ENCODE data around the gene COG6. TPM values are rescaled to one million over a fixed set of nuclear protein-coding genes. Genes with fewer than 3 reads are reported as not detected.

COG6 gene
- total and polyA plus RNA-seq, 4 donors, result 4.5 to 10.7 (median 8.0) TPM

DNA sequence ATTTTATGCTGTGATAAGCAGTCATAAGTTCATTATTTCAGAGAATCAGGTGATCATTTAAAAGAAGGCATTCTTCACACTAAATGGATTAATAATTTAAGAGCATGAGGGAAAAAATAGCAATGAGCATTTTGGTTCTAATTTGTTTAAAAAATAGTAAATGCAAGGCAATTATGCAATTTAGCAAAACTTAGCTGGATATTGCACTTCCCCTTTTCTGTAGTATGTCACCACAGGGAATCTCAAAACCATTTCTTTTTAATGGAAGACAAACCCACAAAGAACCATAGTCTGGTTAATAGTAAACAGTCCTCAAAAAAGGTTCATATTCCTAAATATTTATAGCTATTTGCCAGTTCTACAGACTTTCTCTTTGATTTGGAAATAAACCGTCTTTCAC lies 30.2 kb downstream of the COG6 start (continued):
- no peak for TF ChIP-seq REST (IDR thresholded peaks at IDR 0.05)
- TF ChIP-seq SP1 (IDR thresholded peaks at IDR 0.05), result no peak
- TF ChIP-seq RAD21 (IDR thresholded peaks at IDR 0.05), result no peak
- TF ChIP-seq NR2F2 (IDR thresholded peaks at IDR 0.05), result no peak
- TF ChIP-seq, protein P1, sequence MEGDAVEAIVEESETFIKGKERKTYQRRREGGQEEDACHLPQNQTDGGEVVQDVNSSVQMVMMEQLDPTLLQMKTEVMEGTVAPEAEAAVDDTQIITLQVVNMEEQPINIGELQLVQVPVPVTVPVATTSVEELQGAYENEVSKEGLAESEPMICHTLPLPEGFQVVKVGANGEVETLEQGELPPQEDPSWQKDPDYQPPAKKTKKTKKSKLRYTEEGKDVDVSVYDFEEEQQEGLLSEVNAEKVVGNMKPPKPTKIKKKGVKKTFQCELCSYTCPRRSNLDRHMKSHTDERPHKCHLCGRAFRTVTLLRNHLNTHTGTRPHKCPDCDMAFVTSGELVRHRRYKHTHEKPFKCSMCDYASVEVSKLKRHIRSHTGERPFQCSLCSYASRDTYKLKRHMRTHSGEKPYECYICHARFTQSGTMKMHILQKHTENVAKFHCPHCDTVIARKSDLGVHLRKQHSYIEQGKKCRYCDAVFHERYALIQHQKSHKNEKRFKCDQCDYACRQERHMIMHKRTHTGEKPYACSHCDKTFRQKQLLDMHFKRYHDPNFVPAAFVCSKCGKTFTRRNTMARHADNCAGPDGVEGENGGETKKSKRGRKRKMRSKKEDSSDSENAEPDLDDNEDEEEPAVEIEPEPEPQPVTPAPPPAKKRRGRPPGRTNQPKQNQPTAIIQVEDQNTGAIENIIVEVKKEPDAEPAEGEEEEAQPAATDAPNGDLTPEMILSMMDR (IDR thresholded peaks at IDR 0.05; ENCODE audit: low read depth, low read length, missing input control), result no peak

DNA sequence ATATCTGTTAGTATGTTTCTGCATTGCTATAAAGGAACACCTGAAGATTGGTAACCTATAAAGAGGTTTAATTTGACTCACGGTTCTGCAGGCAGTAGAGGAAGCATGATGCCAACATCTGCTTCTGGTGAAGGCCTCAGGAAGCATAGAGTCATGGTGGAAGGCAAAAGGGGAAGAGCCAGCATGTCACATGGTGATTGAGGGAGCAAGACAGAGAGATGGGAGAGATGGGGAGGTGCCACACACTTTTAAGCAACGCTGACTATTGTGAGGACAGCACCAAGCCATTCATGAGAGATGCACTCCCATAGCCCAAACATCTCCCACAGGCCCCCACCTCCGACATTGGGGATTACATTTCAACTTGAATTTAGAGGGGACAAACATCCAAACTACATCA lies 32.8 kb downstream of the COG6 start:
- Histone ChIP-seq H3K9ac (ENCODE audit: low read depth in 1 of 2, low read length in 2 of 2) (no peak overlapping the region), H3K4me1 (ENCODE audit: control insufficient read depth in 4 of 4, insufficient read depth in 4 of 4, low read length in 3 of 4) (no peaks in the 10 kb centered on the region), H3K4me3 (ENCODE audit: low read depth in 1 of 3, low read length in 3 of 3) (no peak overlapping the region), H3K27ac (ENCODE audit: low read depth in 1 of 2, low read length in 2 of 2) (no peak overlapping the region), H3K9me3 (ENCODE audit: control insufficient read depth in 4 of 4, low read length in 3 of 4) (no peaks in the 10 kb centered on the region), H3K36me3 (ENCODE audit: control insufficient read depth in 4 of 4, insufficient read depth in 3 of 4, low read depth in 1 of 4, low read length in 3 of 4) (peaks cover 0 to 8% (median 3%) of the 10 kb centered on the region in 4 donors), H3K27me3 (ENCODE audit: control insufficient read depth in 4 of 4, insufficient read depth in 4 of 4, low read length in 3 of 4) (no peaks in the 10 kb centered on the region)
- TF ChIP-seq, protein P1 (IDR thresholded peaks at IDR 0.05; ENCODE audit: low read depth, low read length, missing input control), result no peak
- TF ChIP-seq GABPA (IDR thresholded peaks at IDR 0.05 in 1 of 2, conservative IDR thresholded peaks at IDR 0.05 in 1 of 2) (no peak), YY1 (IDR thresholded peaks at IDR 0.05) (no peak), HNF4G (IDR thresholded peaks at IDR 0.05) (no peak), EGR1 (IDR thresholded peaks at IDR 0.05; ENCODE audit: low read depth in 2 of 2) (no peak), REST (IDR thresholded peaks at IDR 0.05) (no peak), ZBTB33 (IDR thresholded peaks at IDR 0.05) (no peak), JUND (IDR thresholded peaks at IDR 0.05) (no peak), RAD21 (IDR thresholded peaks at IDR 0.05) (no peak), MAX (IDR thresholded peaks at IDR 0.05) (no peak), SP1 (IDR thresholded peaks at IDR 0.05) (no peak), FOXA1 (IDR thresholded peaks at IDR 0.05) (no peak), RXRA (IDR thresholded peaks at IDR 0.05) (no peak), NR2F2 (IDR thresholded peaks at IDR 0.05) (no peak), FOXA2 (IDR thresholded peaks at IDR 0.05) (no peak), HNF4A (conservative IDR thresholded peaks at IDR 0.05) (no peak), TAF1 (conservative IDR thresholded peaks at IDR 0.05) (no peak)
- TF ChIP-seq, protein P2, sequence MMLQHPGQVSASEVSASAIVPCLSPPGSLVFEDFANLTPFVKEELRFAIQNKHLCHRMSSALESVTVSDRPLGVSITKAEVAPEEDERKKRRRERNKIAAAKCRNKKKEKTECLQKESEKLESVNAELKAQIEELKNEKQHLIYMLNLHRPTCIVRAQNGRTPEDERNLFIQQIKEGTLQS (IDR thresholded peaks at IDR 0.05), result no peak
- no peak for DNase-seq (ENCODE audit: low spot score)
- 91% methylated on average over 3 of the region's 3 CpGs for WGBS

Measured in liver (tissue), 9 donors.